HUES48 (cell line): ENCODE data around the gene POLR1E.
"Not testable (repeated sequence)": the region's sequence is repeated elsewhere in the genome, so short reads cannot be mapped to it uniquely, and the experiment has no call there.

Source experiments
- H3K27ac ChIP-seq: one replicate; pipeline ENCODE4 v1.7.0; 2013; ENCODE audit warnings: low read depth, low read length, inconsistent platforms
- H3K27me3 ChIP-seq: 2 replicates; pipeline ENCODE4 v1.6.1; 2013; ENCODE audit warnings: mild to moderate bottlenecking, low read length; ENCODE audit not compliant: control insufficient read depth, insufficient read depth
- H3K36me3 ChIP-seq: 2 replicates; pipeline ENCODE4 v1.6.1; 2013; ENCODE audit warnings: low read length; ENCODE audit not compliant: control insufficient read depth, insufficient read depth
- H3K4me1 ChIP-seq: 2 replicates; pipeline ENCODE4 v1.6.1; 2013; ENCODE audit warnings: mild to moderate bottlenecking, low read length; ENCODE audit not compliant: control insufficient read depth, insufficient read depth
- H3K4me3 ChIP-seq: 2 replicates; pipeline ENCODE4 v1.5.1; 2013; ENCODE audit warnings: mild to moderate bottlenecking, low read depth, low read length
- H3K9ac ChIP-seq: 2 replicates; pipeline ENCODE4 v1.6.1; 2013; ENCODE audit warnings: mild to moderate bottlenecking, low read depth, low read length, moderate library complexity
- H3K9me3 ChIP-seq: 2 replicates; pipeline ENCODE4 v1.6.1; 2013; ENCODE audit warnings: low read length; ENCODE audit not compliant: control insufficient read depth, insufficient read depth

Gene POLR1E

GRCh38 chr9:37464426-37465248 lies 21.1 kb upstream of the POLR1E start:
- Histone ChIP-seq H3K36me3 (no peaks in the 10 kb centered on the region), H3K4me1 (peaks cover 17% of the 10 kb centered on the region; the same call in 1 of the 2 replicates), H3K9me3 (no peaks in the 10 kb centered on the region), H3K27me3 (no peaks in the 10 kb centered on the region), H3K4me3 (peak overlapping the region; percentile 70), H3K9ac (peak overlapping the region; percentile 62), H3K27ac (peak overlapping the region; percentile 100)

GRCh38 chr9:37465249-37466036 lies 20.3 kb upstream of the POLR1E start, which contains the start of gene ZBTB5:
TSS of gene ZBTB5 (minus strand) at chr9:37465450. CDS start at chr9:37442551, 22,899 bp downstream.
- Histone ChIP-seq H3K4me3 (peak within 1 kb of the TSS; percentile 75), H3K4me1 (peaks cover 17% of the 10 kb centered on the region; the same call in 1 of the 2 replicates), H3K36me3 (no peaks in the 10 kb centered on the region), H3K27me3 (no peaks in the 10 kb centered on the region), H3K27ac (peak within 1 kb of the TSS; percentile 100), H3K9me3 (no peaks in the 10 kb centered on the region), H3K9ac (peak within 1 kb of the TSS; percentile 96)

- no peaks in the 10 kb centered on the region for H3K9me3 ChIP-seq
- peak overlapping the region; percentile 75 for H3K4me3 ChIP-seq
- no peaks in the 10 kb centered on the region for H3K27me3 ChIP-seq
- H3K27ac ChIP-seq = peak overlapping the region; percentile 100
- peaks cover 21% of the 10 kb centered on the region for H3K4me1 ChIP-seq
- H3K9ac ChIP-seq = peak overlapping the region; percentile 96
- H3K36me3 ChIP-seq = no peaks in the 10 kb centered on the region
Observed at GRCh38 chr9:37466037-37466709, 19.6 kb upstream of the POLR1E start.

- not testable (repeated sequence) for H3K27ac ChIP-seq, H3K4me3 ChIP-seq, H3K9ac ChIP-seq, H3K27me3 ChIP-seq, H3K36me3 ChIP-seq, H3K9me3 ChIP-seq
- H3K4me1 ChIP-seq = peaks cover 33% of the 10 kb centered on the region
Observed at GRCh38 chr9:37467530-37467929, 18.2 kb upstream of the POLR1E start.

- no peak overlapping the region for H3K4me3 ChIP-seq
- peaks cover 27% of the 10 kb centered on the region for H3K4me1 ChIP-seq
- H3K36me3 ChIP-seq = no peaks in the 10 kb centered on the region
- H3K9me3 ChIP-seq = no peaks in the 10 kb centered on the region
- H3K9ac ChIP-seq = no peak overlapping the region
- H3K27me3 ChIP-seq = no peaks in the 10 kb centered on the region
- no peak overlapping the region for H3K27ac ChIP-seq
Observed at GRCh38 chr9:37468620-37469019, 17.1 kb upstream of the POLR1E start.

- Histone ChIP-seq H3K4me3 (peak overlapping the region; percentile 45; the same call in 1 of the 2 replicates), H3K36me3 (no peaks in the 10 kb centered on the region), H3K4me1 (peaks cover 18% of the 10 kb centered on the region), H3K27ac (peak overlapping the region; percentile 93), H3K9me3 (peaks cover 11% of the 10 kb centered on the region), H3K9ac (peak overlapping the region; percentile 65), H3K27me3 (no peaks in the 10 kb centered on the region)
Observed at GRCh38 chr9:37471942-37472684, 13.6 kb upstream of the POLR1E start.

GRCh38 chr9:37473982-37474381 lies 11.8 kb upstream of the POLR1E start:
- H3K36me3 ChIP-seq, H3K9ac ChIP-seq, H3K4me3 ChIP-seq, H3K27ac ChIP-seq, H3K27me3 ChIP-seq: not testable (repeated sequence)
- Histone ChIP-seq H3K4me1 (peaks cover 17% of the 10 kb centered on the region), H3K9me3 (peaks cover 11% of the 10 kb centered on the region)

- Histone ChIP-seq H3K4me3 (no peak overlapping the region), H3K9me3 (peaks cover 11% of the 10 kb centered on the region), H3K27me3 (no peaks in the 10 kb centered on the region), H3K9ac (no peak overlapping the region), H3K36me3 (no peaks in the 10 kb centered on the region), H3K27ac (no peak overlapping the region), H3K4me1 (peaks cover 17% of the 10 kb centered on the region)
Observed at GRCh38 chr9:37474438-37474837, 11.3 kb upstream of the POLR1E start.

- Histone ChIP-seq H3K36me3 (no peaks in the 10 kb centered on the region), H3K27ac (no peak overlapping the region), H3K9me3 (peaks cover 11% of the 10 kb centered on the region), H3K27me3 (no peaks in the 10 kb centered on the region), H3K9ac (no peak overlapping the region), H3K4me3 (no peak overlapping the region), H3K4me1 (peaks cover 6% of the 10 kb centered on the region)
Observed at GRCh38 chr9:37476930-37477329, 8.8 kb upstream of the POLR1E start.

- not testable (repeated sequence) for H3K27ac ChIP-seq, H3K4me3 ChIP-seq, H3K9ac ChIP-seq, H3K36me3 ChIP-seq, H3K27me3 ChIP-seq, H3K4me1 ChIP-seq
- peaks cover 11% of the 10 kb centered on the region for H3K9me3 ChIP-seq
Observed at GRCh38 chr9:37477443-37477842, 8.3 kb upstream of the POLR1E start.
